ENCODE data around the gene TTC3. TPM values are rescaled to one million over a fixed set of nuclear protein-coding genes. Genes with fewer than 3 reads are reported as not detected.
A peak's percentile ranks its signal among the peaks of the same experiment; 100 is the strongest.

The TTC3 gene
- total RNA-seq, 8 experiments from 2014 or later, result 118 to 422 (median 314) TPM

GRCh38 chr21:37153196-37153934 lies 80.3 kb downstream of the TTC3 start:
- no peak for ATAC-seq (replicated peaks in 6 of 8)
- 79 to 100% (median 93%) methylated on average over 1 to 4 of the region's 4 CpGs for WGBS, 10 experiments
- H3K4me1 ChIP-seq (replicated peaks in 1 of 2), result peaks cover 4% of the 10 kb centered on the region in 2 donors
- H3K27ac ChIP-seq, result no peak overlapping the region
- in situ Hi-C loops (cut with MboI; ENCODE audit: low pct_unique_long_range_greater_than_20kb in 2 of 9, low sequenced_read_pairs in 9 of 9, unreplicated experiment in 9 of 9), result no loop called here
- H3K4me3 ChIP-seq, result no peak overlapping the region

- peaks cover 4% of the 10 kb centered on the region in 2 donors for H3K4me1 ChIP-seq (replicated peaks in 1 of 2)
- peak in 2 of 8 experiments; percentile 18 to 38 for ATAC-seq (replicated peaks in 6 of 8)
- 68 to 90% (median 83%) methylated on average over 2 to 8 of the region's 9 CpGs; no CpG with 5 or more reads in 3 of the 10 experiments for WGBS, 10 experiments
- peak overlapping the region in 1 of 2 donors; percentile 72 for H3K27ac ChIP-seq
- no peak overlapping the region for H3K4me3 ChIP-seq
- in situ Hi-C loops (cut with MboI; ENCODE audit: low pct_unique_long_range_greater_than_20kb in 2 of 9, low sequenced_read_pairs in 9 of 9, unreplicated experiment in 9 of 9), result no loop called here
Measured at GRCh38 chr21:37153935-37154350, 80.9 kb downstream of the TTC3 start.

GRCh38 chr21:37155186-37155585 lies 82.1 kb downstream of the TTC3 start:
- in situ Hi-C loops (cut with MboI; ENCODE audit: low pct_unique_long_range_greater_than_20kb in 2 of 9, low sequenced_read_pairs in 9 of 9, unreplicated experiment in 9 of 9), result no loop called here

GRCh38 chr21:37157938-37158337 lies 84.9 kb downstream of the TTC3 start:
- Histone ChIP-seq H3K4me3 (no peak overlapping the region), H3K27ac (no peak overlapping the region), H3K4me1 (replicated peaks in 1 of 2) (peaks cover 4% of the 10 kb centered on the region in 2 donors)
- WGBS, 10 experiments, result 67 to 100% (median 94%) methylated on average over 1 to 3 of the region's 3 CpGs
- no peak for ATAC-seq (replicated peaks in 6 of 8)
- in situ Hi-C loops (cut with MboI; ENCODE audit: low pct_unique_long_range_greater_than_20kb in 2 of 9, low sequenced_read_pairs in 9 of 9, unreplicated experiment in 9 of 9), result no loop called here

More at GRCh38 chr21:37155186-37155585, 82.1 kb downstream of the TTC3 start:
- ATAC-seq (replicated peaks in 6 of 8), result peak in 5 of 8 experiments; percentile 36 to 97 (median 78)
- Histone ChIP-seq H3K4me3 (no peak overlapping the region), H3K4me1 (replicated peaks in 1 of 2) (peaks cover 4% of the 10 kb centered on the region in 2 donors), H3K27ac (peak overlapping the region in 1 of 2 donors; percentile 46)
- WGBS, 10 experiments, result 13 to 55% (median 28%) methylated on average over 1 to 3 of the region's 3 CpGs; no CpG with 5 or more reads in 2 of the 10 experiments

- 86 to 100% (median 95%) methylated on average over 1 to 8 of the region's 8 CpGs for WGBS, 10 experiments
- Histone ChIP-seq H3K27ac (no peak overlapping the region), H3K4me3 (no peak overlapping the region), H3K4me1 (replicated peaks in 1 of 2) (peaks cover 4% of the 10 kb centered on the region in 2 donors)
- no peak for ATAC-seq (replicated peaks in 6 of 8)
- in situ Hi-C loops (cut with MboI; ENCODE audit: low pct_unique_long_range_greater_than_20kb in 2 of 9, low sequenced_read_pairs in 9 of 9, unreplicated experiment in 9 of 9), result no loop called here
Measured at GRCh38 chr21:37159053-37159776, 86.2 kb downstream of the TTC3 start.

- no peak for ATAC-seq (replicated peaks in 6 of 8)
Measured at GRCh38 chr21:37159949-37160348, 86.9 kb downstream of the TTC3 start.

GRCh38 chr21:37164742-37165141 lies 91.7 kb downstream of the TTC3 start:
- in situ Hi-C loops (cut with MboI; ENCODE audit: low pct_unique_long_range_greater_than_20kb in 2 of 9, low sequenced_read_pairs in 9 of 9, unreplicated experiment in 9 of 9), result no loop called here
- Histone ChIP-seq H3K27ac (peak overlapping the region in 1 of 2 donors; percentile 26), H3K4me3 (no peak overlapping the region), H3K4me1 (replicated peaks in 1 of 2) (peaks cover 0 to 4% of the 10 kb centered on the region in 2 donors)
- peak in 2 of 8 experiments; percentile 25 to 31 for ATAC-seq (replicated peaks in 6 of 8)

More at GRCh38 chr21:37159949-37160348, 86.9 kb downstream of the TTC3 start:
- Histone ChIP-seq H3K27ac (no peak overlapping the region), H3K4me3 (no peak overlapping the region), H3K4me1 (replicated peaks in 1 of 2) (peaks cover 4 to 8% of the 10 kb centered on the region in 2 donors)
- in situ Hi-C loops (cut with MboI; ENCODE audit: low pct_unique_long_range_greater_than_20kb in 2 of 9, low sequenced_read_pairs in 9 of 9, unreplicated experiment in 9 of 9), result no loop called here
- WGBS, 10 experiments, result 0 to 100% (median 87%) methylated on average over 1 of the region's 1 CpG; no CpG with 5 or more reads in 2 of the 10 experiments

- Histone ChIP-seq H3K4me3 (no peak overlapping the region), H3K4me1 (replicated peaks in 1 of 2) (peaks cover 0 to 4% of the 10 kb centered on the region in 2 donors), H3K27ac (no peak overlapping the region)
- no peak for ATAC-seq (replicated peaks in 6 of 8)
- in situ Hi-C loops (cut with MboI; ENCODE audit: low pct_unique_long_range_greater_than_20kb in 2 of 9, low sequenced_read_pairs in 9 of 9, unreplicated experiment in 9 of 9), result no loop called here
- 27 to 90% (median 65%) methylated on average over 3 to 4 of the region's 4 CpGs; no CpG with 5 or more reads in 2 of the 10 experiments for whole genome bisulfite sequencing, 10 experiments
Measured at GRCh38 chr21:37165586-37165985, 92.5 kb downstream of the TTC3 start.

GRCh38 chr21:37166733-37167132 lies 93.7 kb downstream of the TTC3 start:
- in situ Hi-C loops (cut with MboI; ENCODE audit: low pct_unique_long_range_greater_than_20kb in 2 of 9, low sequenced_read_pairs in 9 of 9, unreplicated experiment in 9 of 9), result no loop called here
- Histone ChIP-seq H3K4me1 (replicated peaks in 1 of 2) (peaks cover 0 to 4% of the 10 kb centered on the region in 2 donors), H3K27ac (no peak overlapping the region), H3K4me3 (no peak overlapping the region)
- ATAC-seq (replicated peaks in 6 of 8), result peak in 1 of 8 experiments; percentile 36
- WGBS, 10 experiments, result 18 to 80% (median 50%) methylated on average over 1 to 3 of the region's 3 CpGs; no CpG with 5 or more reads in 1 of the 10 experiments

GRCh38 chr21:37168666-37169065 lies 95.6 kb downstream of the TTC3 start:
- no peak overlapping the region for H3K4me3 ChIP-seq
- H3K27ac ChIP-seq, result no peak overlapping the region
- no peak for ATAC-seq (replicated peaks in 6 of 8)
- 55 to 100% (median 95%) methylated on average over 1 to 4 of the region's 4 CpGs; no CpG with 5 or more reads in 1 of the 10 experiments for WGBS, 10 experiments
- H3K4me1 ChIP-seq (replicated peaks in 1 of 2), result peaks cover 0 to 4% of the 10 kb centered on the region in 2 donors
- in situ Hi-C loops (cut with MboI; ENCODE audit: low pct_unique_long_range_greater_than_20kb in 2 of 9, low sequenced_read_pairs in 9 of 9, unreplicated experiment in 9 of 9), result no loop called here

GRCh38 chr21:37172646-37173045 lies 99.6 kb downstream of the TTC3 start:
- ATAC-seq (replicated peaks in 6 of 8), result peak in 1 of 8 experiments; percentile 16
- in situ Hi-C loops (cut with MboI; ENCODE audit: low pct_unique_long_range_greater_than_20kb in 2 of 9, low sequenced_read_pairs in 9 of 9, unreplicated experiment in 9 of 9), result no loop called here
- Histone ChIP-seq H3K4me3 (no peak overlapping the region), H3K27ac (no peak overlapping the region), H3K4me1 (replicated peaks in 1 of 2) (no peaks in the 10 kb centered on the region)
- 89 to 100% (median 97%) methylated on average over 1 to 3 of the region's 3 CpGs; no CpG with 5 or more reads in 2 of the 10 experiments for WGBS, 10 experiments

- Histone ChIP-seq H3K4me1 (replicated peaks in 1 of 2) (no peaks in the 10 kb centered on the region), H3K27ac (no peak overlapping the region), H3K4me3 (no peak overlapping the region)
- in situ Hi-C loops (cut with MboI; ENCODE audit: low pct_unique_long_range_greater_than_20kb in 2 of 9, low sequenced_read_pairs in 9 of 9, unreplicated experiment in 9 of 9), result no loop called here
- 83 to 100% (median 95%) methylated on average over 1 to 2 of the region's 5 CpGs; no CpG with 5 or more reads in 4 of the 10 experiments for WGBS, 10 experiments
- no peak for ATAC-seq (replicated peaks in 6 of 8)
Measured at GRCh38 chr21:37176716-37177115, 103.7 kb downstream of the TTC3 start.

- no peaks in the 10 kb centered on the region for H3K4me1 ChIP-seq (replicated peaks in 1 of 2)
- no peak overlapping the region for H3K4me3 ChIP-seq
- no peak for ATAC-seq (replicated peaks in 6 of 8)
- in situ Hi-C loops (cut with MboI; ENCODE audit: low pct_unique_long_range_greater_than_20kb in 2 of 9, low sequenced_read_pairs in 9 of 9, unreplicated experiment in 9 of 9), result no loop called here
- 60 to 100% (median 97%) methylated on average over 1 to 3 of the region's 3 CpGs; no CpG with 5 or more reads in 1 of the 10 experiments for WGBS, 10 experiments
- no peak overlapping the region for H3K27ac ChIP-seq
Measured at GRCh38 chr21:37181059-37181458, 108.0 kb downstream of the TTC3 start.

Measured in motor neuron (in vitro differentiated cells).